ENCODE results near the gene HMX3.
"Not testable (repeated sequence)": the region's sequence is repeated elsewhere in the genome, so short reads cannot be mapped to it uniquely, and the experiment has no call there.

Gene HMX3

GRCh38 chr10:123154711-123155505, 19.1 kb downstream of the HMX3 start:
- peak overlapping the region; percentile 88 to 89 for H3K27ac ChIP-seq (ENCODE audit: low read depth in 2 of 2, low read length in 2 of 2)
- H3K36me3 ChIP-seq (ENCODE audit: control insufficient read depth in 2 of 2, insufficient read depth in 2 of 2, low read length in 2 of 2) = peaks cover 14 to 19% of the 10 kb centered on the region in 2 donors
- H3K27me3 ChIP-seq (ENCODE audit: control insufficient read depth in 2 of 2, insufficient read depth in 2 of 2, low read length in 2 of 2) = peaks cover 26 to 28% of the 10 kb centered on the region in 2 donors
- H3K9ac ChIP-seq (ENCODE audit: low read depth in 1 of 2, low read length in 2 of 2) = peak overlapping the region; percentile 88 to 92
- no peaks in the 10 kb centered on the region for H3K9me3 ChIP-seq (ENCODE audit: control insufficient read depth in 2 of 2, low read length in 2 of 2)
- peak overlapping the region; percentile 93 to 99 for H3K4me3 ChIP-seq (ENCODE audit: low read length in 2 of 2)
- peaks cover 19 to 24% of the 10 kb centered on the region in 2 donors for H3K4me1 ChIP-seq (ENCODE audit: control insufficient read depth in 2 of 2, insufficient read depth in 2 of 2, low read length in 2 of 2)

GRCh38 chr10:123156078-123156477, 20.3 kb downstream of the HMX3 start:
- peaks cover 14 to 17% of the 10 kb centered on the region in 2 donors for H3K27me3 ChIP-seq (ENCODE audit: control insufficient read depth in 2 of 2, insufficient read depth in 2 of 2, low read length in 2 of 2)
- no peak overlapping the region for H3K4me3 ChIP-seq (ENCODE audit: low read length in 2 of 2)
- H3K36me3 ChIP-seq (ENCODE audit: control insufficient read depth in 2 of 2, insufficient read depth in 2 of 2, low read length in 2 of 2) = peaks cover 19 to 22% of the 10 kb centered on the region in 2 donors
- H3K9me3 ChIP-seq (ENCODE audit: control insufficient read depth in 2 of 2, low read length in 2 of 2) = no peaks in the 10 kb centered on the region
- peaks cover 10 to 17% of the 10 kb centered on the region in 2 donors for H3K4me1 ChIP-seq (ENCODE audit: control insufficient read depth in 2 of 2, insufficient read depth in 2 of 2, low read length in 2 of 2)
- H3K27ac ChIP-seq (ENCODE audit: low read depth in 2 of 2, low read length in 2 of 2) = no peak overlapping the region
- H3K9ac ChIP-seq (ENCODE audit: low read depth in 1 of 2, low read length in 2 of 2) = no peak overlapping the region

GRCh38 chr10:123157210-123157609, 21.4 kb downstream of the HMX3 start:
- H3K27ac ChIP-seq (ENCODE audit: low read depth in 2 of 2, low read length in 2 of 2) = no peak overlapping the region
- peaks cover 26 to 28% of the 10 kb centered on the region in 2 donors for H3K36me3 ChIP-seq (ENCODE audit: control insufficient read depth in 2 of 2, insufficient read depth in 2 of 2, low read length in 2 of 2)

GRCh38 chr10:123158682-123159081, 22.9 kb downstream of the HMX3 start:
- no peak overlapping the region for H3K9ac ChIP-seq (ENCODE audit: low read depth in 1 of 2, low read length in 2 of 2)
- no peaks in the 10 kb centered on the region for H3K9me3 ChIP-seq (ENCODE audit: control insufficient read depth in 2 of 2, low read length in 2 of 2)
- H3K27me3 ChIP-seq (ENCODE audit: control insufficient read depth in 2 of 2, insufficient read depth in 2 of 2, low read length in 2 of 2) = no peaks in the 10 kb centered on the region
- peaks cover 6 to 11% of the 10 kb centered on the region in 2 donors for H3K4me1 ChIP-seq (ENCODE audit: control insufficient read depth in 2 of 2, insufficient read depth in 2 of 2, low read length in 2 of 2)
- no peak overlapping the region for H3K27ac ChIP-seq (ENCODE audit: low read depth in 2 of 2, low read length in 2 of 2)
- H3K36me3 ChIP-seq (ENCODE audit: control insufficient read depth in 2 of 2, insufficient read depth in 2 of 2, low read length in 2 of 2) = peaks cover 40 to 43% of the 10 kb centered on the region in 2 donors
- H3K4me3 ChIP-seq (ENCODE audit: low read length in 2 of 2) = no peak overlapping the region

More at GRCh38 chr10:123157210-123157609, 21.4 kb downstream of the HMX3 start:
- no peak overlapping the region for H3K4me3 ChIP-seq (ENCODE audit: low read length in 2 of 2)
- no peaks in the 10 kb centered on the region for H3K9me3 ChIP-seq (ENCODE audit: control insufficient read depth in 2 of 2, low read length in 2 of 2)
- H3K9ac ChIP-seq (ENCODE audit: low read depth in 1 of 2, low read length in 2 of 2) = no peak overlapping the region
- H3K4me1 ChIP-seq (ENCODE audit: control insufficient read depth in 2 of 2, insufficient read depth in 2 of 2, low read length in 2 of 2) = peaks cover 6 to 11% of the 10 kb centered on the region in 2 donors
- H3K27me3 ChIP-seq (ENCODE audit: control insufficient read depth in 2 of 2, insufficient read depth in 2 of 2, low read length in 2 of 2) = peaks cover 3 to 10% of the 10 kb centered on the region in 2 donors

GRCh38 chr10:123160311-123160980, 24.7 kb downstream of the HMX3 start:
- Histone ChIP-seq H3K36me3 (ENCODE audit: control insufficient read depth in 2 of 2, insufficient read depth in 2 of 2, low read length in 2 of 2) (peaks cover 52 to 58% of the 10 kb centered on the region in 2 donors), H3K9me3 (ENCODE audit: control insufficient read depth in 2 of 2, low read length in 2 of 2) (no peaks in the 10 kb centered on the region), H3K27me3 (ENCODE audit: control insufficient read depth in 2 of 2, insufficient read depth in 2 of 2, low read length in 2 of 2) (no peaks in the 10 kb centered on the region), H3K27ac (ENCODE audit: low read depth in 2 of 2, low read length in 2 of 2) (no peak overlapping the region), H3K9ac (ENCODE audit: low read depth in 1 of 2, low read length in 2 of 2) (no peak overlapping the region), H3K4me3 (ENCODE audit: low read length in 2 of 2) (no peak overlapping the region), H3K4me1 (ENCODE audit: control insufficient read depth in 2 of 2, insufficient read depth in 2 of 2, low read length in 2 of 2) (peaks cover under 1 to 4% of the 10 kb centered on the region in 2 donors)

- no peaks in the 10 kb centered on the region for H3K9me3 ChIP-seq (ENCODE audit: control insufficient read depth in 2 of 2, low read length in 2 of 2)
- no peaks in the 10 kb centered on the region for H3K27me3 ChIP-seq (ENCODE audit: control insufficient read depth in 2 of 2, insufficient read depth in 2 of 2, low read length in 2 of 2)
- no peak overlapping the region for H3K4me3 ChIP-seq (ENCODE audit: low read length in 2 of 2)
- peaks cover 46 to 55% of the 10 kb centered on the region in 2 donors for H3K36me3 ChIP-seq (ENCODE audit: control insufficient read depth in 2 of 2, insufficient read depth in 2 of 2, low read length in 2 of 2)
- no peak overlapping the region for H3K9ac ChIP-seq (ENCODE audit: low read depth in 1 of 2, low read length in 2 of 2)
- no peaks in the 10 kb centered on the region for H3K4me1 ChIP-seq (ENCODE audit: control insufficient read depth in 2 of 2, insufficient read depth in 2 of 2, low read length in 2 of 2)
- no peak overlapping the region for H3K27ac ChIP-seq (ENCODE audit: low read depth in 2 of 2, low read length in 2 of 2)
Measured at GRCh38 chr10:123164319-123164718, 28.5 kb downstream of the HMX3 start.

- Histone ChIP-seq H3K4me3 (ENCODE audit: low read length in 2 of 2) (no peak overlapping the region), H3K4me1 (ENCODE audit: control insufficient read depth in 2 of 2, insufficient read depth in 2 of 2, low read length in 2 of 2) (no peaks in the 10 kb centered on the region), H3K27me3 (ENCODE audit: control insufficient read depth in 2 of 2, insufficient read depth in 2 of 2, low read length in 2 of 2) (no peaks in the 10 kb centered on the region), H3K9ac (ENCODE audit: low read depth in 1 of 2, low read length in 2 of 2) (no peak overlapping the region), H3K27ac (ENCODE audit: low read depth in 2 of 2, low read length in 2 of 2) (no peak overlapping the region), H3K9me3 (ENCODE audit: control insufficient read depth in 2 of 2, low read length in 2 of 2) (no peaks in the 10 kb centered on the region), H3K36me3 (ENCODE audit: control insufficient read depth in 2 of 2, insufficient read depth in 2 of 2, low read length in 2 of 2) (peaks cover 46 to 55% of the 10 kb centered on the region in 2 donors)
Measured at GRCh38 chr10:123165445-123166072, 29.8 kb downstream of the HMX3 start.

- Histone ChIP-seq H3K36me3 (ENCODE audit: control insufficient read depth in 2 of 2, insufficient read depth in 2 of 2, low read length in 2 of 2) (peaks cover 42 to 52% of the 10 kb centered on the region in 2 donors), H3K27me3 (ENCODE audit: control insufficient read depth in 2 of 2, insufficient read depth in 2 of 2, low read length in 2 of 2) (no peaks in the 10 kb centered on the region), H3K9ac (ENCODE audit: low read depth in 1 of 2, low read length in 2 of 2) (no peak overlapping the region), H3K9me3 (ENCODE audit: control insufficient read depth in 2 of 2, low read length in 2 of 2) (no peaks in the 10 kb centered on the region), H3K4me1 (ENCODE audit: control insufficient read depth in 2 of 2, insufficient read depth in 2 of 2, low read length in 2 of 2) (no peaks in the 10 kb centered on the region), H3K4me3 (ENCODE audit: low read length in 2 of 2) (no peak overlapping the region), H3K27ac (ENCODE audit: low read depth in 2 of 2, low read length in 2 of 2) (no peak overlapping the region)
Measured at GRCh38 chr10:123166618-123167017, 30.8 kb downstream of the HMX3 start.

GRCh38 chr10:123170961-123171360, 35.2 kb downstream of the HMX3 start:
- Histone ChIP-seq H3K4me1 (ENCODE audit: control insufficient read depth in 2 of 2, insufficient read depth in 2 of 2, low read length in 2 of 2) (no peaks in the 10 kb centered on the region), H3K27me3 (ENCODE audit: control insufficient read depth in 2 of 2, insufficient read depth in 2 of 2, low read length in 2 of 2) (no peaks in the 10 kb centered on the region), H3K36me3 (ENCODE audit: control insufficient read depth in 2 of 2, insufficient read depth in 2 of 2, low read length in 2 of 2) (peaks cover 10 to 14% of the 10 kb centered on the region in 2 donors), H3K27ac (ENCODE audit: low read depth in 2 of 2, low read length in 2 of 2) (no peak overlapping the region), H3K9ac (ENCODE audit: low read depth in 1 of 2, low read length in 2 of 2) (no peak overlapping the region), H3K9me3 (ENCODE audit: control insufficient read depth in 2 of 2, low read length in 2 of 2) (no peaks in the 10 kb centered on the region), H3K4me3 (ENCODE audit: low read length in 2 of 2) (no peak overlapping the region)

- H3K9ac ChIP-seq (ENCODE audit: low read depth in 1 of 2, low read length in 2 of 2); H3K9me3 ChIP-seq (ENCODE audit: control insufficient read depth in 2 of 2, low read length in 2 of 2); H3K4me3 ChIP-seq (ENCODE audit: low read length in 2 of 2); H3K27me3 ChIP-seq (ENCODE audit: control insufficient read depth in 2 of 2, insufficient read depth in 2 of 2, low read length in 2 of 2); H3K4me1 ChIP-seq (ENCODE audit: control insufficient read depth in 2 of 2, insufficient read depth in 2 of 2, low read length in 2 of 2); H3K27ac ChIP-seq (ENCODE audit: low read depth in 2 of 2, low read length in 2 of 2); H3K36me3 ChIP-seq (ENCODE audit: control insufficient read depth in 2 of 2, insufficient read depth in 2 of 2, low read length in 2 of 2): not testable (repeated sequence)
Measured at GRCh38 chr10:123171616-123172015, 35.8 kb downstream of the HMX3 start.

Data from mucosa of rectum (tissue), 2 donors.